Measurements from ENCODE around the gene YPEL2.

YPEL2 gene

DNA sequence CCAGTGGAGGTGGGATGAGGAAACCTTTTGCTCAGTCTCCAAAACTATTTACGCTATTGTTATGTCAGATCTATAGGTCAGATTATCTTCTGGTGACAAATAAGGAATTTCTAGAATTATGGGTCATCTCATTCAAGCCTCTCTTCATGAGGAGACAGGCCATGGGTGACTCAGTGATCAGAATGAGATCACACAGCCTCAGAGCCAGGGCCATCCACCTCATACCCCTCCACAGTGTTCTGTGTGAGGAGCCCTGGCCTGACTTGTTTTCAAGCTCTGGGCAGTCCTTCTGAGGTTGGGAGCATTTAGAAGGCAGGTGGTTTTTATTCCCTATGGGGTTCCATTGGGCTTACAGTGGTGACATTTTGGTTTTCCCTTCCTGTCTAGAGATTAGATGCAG is 26.5 kb downstream of the YPEL2 start:
- no peak overlapping the region for H3K4me3 ChIP-seq (ENCODE audit: low read length)
- TF ChIP-seq, protein P1, sequence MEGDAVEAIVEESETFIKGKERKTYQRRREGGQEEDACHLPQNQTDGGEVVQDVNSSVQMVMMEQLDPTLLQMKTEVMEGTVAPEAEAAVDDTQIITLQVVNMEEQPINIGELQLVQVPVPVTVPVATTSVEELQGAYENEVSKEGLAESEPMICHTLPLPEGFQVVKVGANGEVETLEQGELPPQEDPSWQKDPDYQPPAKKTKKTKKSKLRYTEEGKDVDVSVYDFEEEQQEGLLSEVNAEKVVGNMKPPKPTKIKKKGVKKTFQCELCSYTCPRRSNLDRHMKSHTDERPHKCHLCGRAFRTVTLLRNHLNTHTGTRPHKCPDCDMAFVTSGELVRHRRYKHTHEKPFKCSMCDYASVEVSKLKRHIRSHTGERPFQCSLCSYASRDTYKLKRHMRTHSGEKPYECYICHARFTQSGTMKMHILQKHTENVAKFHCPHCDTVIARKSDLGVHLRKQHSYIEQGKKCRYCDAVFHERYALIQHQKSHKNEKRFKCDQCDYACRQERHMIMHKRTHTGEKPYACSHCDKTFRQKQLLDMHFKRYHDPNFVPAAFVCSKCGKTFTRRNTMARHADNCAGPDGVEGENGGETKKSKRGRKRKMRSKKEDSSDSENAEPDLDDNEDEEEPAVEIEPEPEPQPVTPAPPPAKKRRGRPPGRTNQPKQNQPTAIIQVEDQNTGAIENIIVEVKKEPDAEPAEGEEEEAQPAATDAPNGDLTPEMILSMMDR (conservative IDR thresholded peaks at IDR 0.05; ENCODE audit: low read length), result no peak
- DNase-seq (ENCODE audit: low read depth), result peak; percentile 64

DNA sequence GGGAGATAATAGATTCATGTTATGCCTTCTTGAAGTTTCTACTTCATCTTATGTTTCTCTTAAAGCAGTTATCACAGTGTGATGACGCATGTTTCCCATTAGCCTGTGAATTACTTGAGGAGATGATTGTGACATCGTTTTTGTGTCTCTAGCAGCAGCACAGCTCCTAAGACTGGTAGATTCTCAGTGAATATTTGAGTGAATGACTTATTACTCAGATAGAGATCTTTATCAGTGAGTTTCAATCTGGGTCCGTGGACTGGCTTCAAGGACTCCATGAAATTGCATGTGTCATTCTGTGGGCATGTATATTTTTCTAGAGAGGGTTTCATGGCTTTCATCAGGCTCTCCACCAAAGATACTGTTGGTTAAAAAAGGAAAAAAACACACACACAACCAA is 29.9 kb downstream of the YPEL2 start:
- peak; percentile 93 for DNase-seq (ENCODE audit: low read depth)
- no peak overlapping the region for H3K4me3 ChIP-seq (ENCODE audit: low read length)
- TF ChIP-seq, protein P1 (conservative IDR thresholded peaks at IDR 0.05; ENCODE audit: low read length), result no peak

DNA sequence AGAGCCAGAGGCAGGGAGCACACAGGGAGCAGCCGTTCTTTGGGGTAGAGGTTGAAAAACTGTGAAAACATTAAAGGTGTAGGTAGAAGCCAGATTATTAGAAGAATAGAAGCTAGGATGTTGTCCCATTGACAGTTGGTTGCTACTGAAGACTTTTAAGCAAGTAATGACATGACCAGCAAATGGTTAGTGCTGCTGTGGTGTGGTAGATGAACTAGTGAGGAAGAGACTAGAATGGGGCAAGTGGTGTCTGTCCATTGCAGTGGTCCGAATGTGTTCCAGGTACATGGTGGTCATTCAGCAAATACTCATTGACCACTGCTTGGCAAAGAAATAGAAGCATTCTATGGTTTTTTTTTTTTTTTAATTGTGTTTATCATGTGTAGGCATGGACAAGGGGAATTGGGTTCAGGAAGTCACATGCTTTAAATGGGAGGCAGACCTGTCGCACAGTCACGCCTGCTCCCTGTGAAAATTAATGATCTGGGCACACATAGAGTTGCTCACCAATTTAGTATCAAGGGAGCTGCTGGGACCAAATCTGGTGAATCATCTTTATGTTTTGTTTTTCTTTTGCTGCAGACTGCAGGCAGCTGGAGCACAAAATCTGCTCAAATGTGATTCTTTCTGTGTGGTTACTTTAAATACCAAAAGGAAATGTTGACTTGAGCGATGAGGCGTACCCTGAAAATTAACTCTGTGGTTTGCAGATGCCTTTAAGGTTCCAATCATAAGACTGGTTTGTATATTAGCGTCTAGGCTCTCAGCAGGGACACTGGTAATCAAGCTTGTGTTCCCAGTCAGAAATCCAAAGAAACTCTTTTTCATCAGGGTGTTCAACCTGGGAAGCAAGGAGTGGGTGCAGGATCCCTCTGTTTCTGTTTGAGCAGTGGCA is 30.7 kb downstream of the YPEL2 start:
- peak overlapping the region; percentile 34 for H3K4me3 ChIP-seq (ENCODE audit: low read length)
- DNase-seq (ENCODE audit: low read depth), result peak; percentile 94
- TF ChIP-seq, protein P1 (conservative IDR thresholded peaks at IDR 0.05; ENCODE audit: low read length), result no peak

DNA sequence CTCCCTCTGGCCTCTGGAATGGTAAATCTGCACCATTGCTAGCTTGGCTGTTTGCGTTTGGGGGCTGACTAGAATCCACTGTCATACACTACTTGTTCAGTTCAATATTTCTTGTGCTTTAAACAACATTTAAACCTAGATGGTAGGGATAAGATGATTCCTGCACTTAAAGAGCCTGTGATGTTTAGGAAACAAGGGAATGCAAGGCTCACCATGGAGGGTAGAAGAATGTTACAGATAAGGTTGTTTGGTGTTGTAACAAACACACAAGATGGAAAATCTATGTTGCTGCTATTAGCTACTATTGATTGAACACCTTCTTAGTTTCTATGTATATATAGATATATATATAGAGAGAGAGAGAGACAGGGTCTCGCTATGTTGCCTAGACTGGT is 31.4 kb downstream of the YPEL2 start:
- peak overlapping the region; percentile 34 for H3K4me3 ChIP-seq (ENCODE audit: low read length)
- DNase-seq (ENCODE audit: low read depth), result no peak
- TF ChIP-seq, protein P1 (conservative IDR thresholded peaks at IDR 0.05; ENCODE audit: low read length), result peak; percentile 21; the same call in 1 of the 2 replicates

DNA sequence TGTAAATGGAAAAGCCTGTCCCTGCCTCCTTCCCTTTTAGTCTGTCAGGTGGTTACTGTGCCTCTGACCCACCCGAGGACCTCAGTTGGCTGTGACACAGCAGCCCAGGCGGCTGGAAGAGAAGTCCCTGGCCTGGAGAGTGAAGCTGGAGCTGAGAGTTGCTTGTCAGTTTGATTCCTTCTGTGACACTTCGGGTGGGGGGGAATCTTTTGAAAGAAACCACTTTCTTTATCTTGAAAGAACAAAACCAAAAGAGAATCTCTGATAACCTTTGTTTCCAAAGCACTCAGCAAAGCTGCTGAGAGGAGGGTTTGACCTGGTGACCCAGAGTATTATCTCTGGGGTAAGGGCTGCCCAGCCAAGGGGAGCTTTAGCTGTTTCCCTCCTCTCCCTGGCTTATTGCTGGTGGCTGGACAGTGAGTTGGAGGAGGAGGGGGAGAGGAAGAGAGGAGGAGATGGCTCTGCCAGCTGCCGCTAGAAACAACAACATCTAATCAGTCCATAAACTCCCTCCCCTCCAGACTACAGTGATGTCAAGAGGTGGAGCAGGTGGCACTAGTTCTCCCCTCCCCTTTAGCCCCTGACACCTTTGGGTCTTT is 34.0 kb downstream of the YPEL2 start:
- no peak for DNase-seq (ENCODE audit: low read depth)
- H3K4me3 ChIP-seq (ENCODE audit: low read length), result no peak overlapping the region
- TF ChIP-seq, protein P1 (conservative IDR thresholded peaks at IDR 0.05; ENCODE audit: low read length), result no peak

DNA sequence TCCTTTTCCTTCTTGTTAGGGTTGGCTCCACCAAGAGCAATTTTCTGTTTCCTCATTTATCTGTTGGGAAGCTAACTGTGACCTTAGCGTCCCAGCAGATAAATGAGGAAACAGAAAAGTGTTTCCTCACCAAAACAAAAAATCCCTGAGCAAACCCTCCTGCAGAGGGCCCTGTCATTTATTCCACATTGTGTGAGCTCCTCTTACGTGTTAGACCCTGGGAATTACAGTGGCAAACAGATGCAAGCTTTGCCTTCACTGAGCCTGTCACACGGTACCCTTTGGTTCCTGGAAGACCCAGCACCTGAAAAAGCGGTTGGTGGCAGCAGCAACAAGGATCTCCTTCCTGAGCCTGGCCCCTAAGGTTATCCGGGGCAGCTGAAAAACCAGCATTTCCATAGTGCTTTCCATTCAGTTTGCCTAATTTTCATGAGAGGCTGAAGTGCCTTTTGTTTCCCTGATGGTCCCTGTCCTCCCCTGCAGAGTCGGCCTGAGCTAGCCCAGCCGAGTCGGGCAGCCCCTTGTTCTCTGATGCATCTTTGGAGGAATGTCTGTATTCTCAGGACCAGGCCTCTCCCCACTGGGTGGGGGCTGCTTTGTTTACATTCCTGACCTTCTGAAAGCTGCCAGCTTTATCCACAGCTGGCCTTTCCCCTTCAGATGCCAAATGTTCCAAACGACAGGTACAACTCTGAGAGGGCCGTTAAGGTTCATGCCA is 34.7 kb downstream of the YPEL2 start:
- no peak for DNase-seq (ENCODE audit: low read depth)
- TF ChIP-seq, protein P1 (conservative IDR thresholded peaks at IDR 0.05; ENCODE audit: low read length), result no peak
- H3K4me3 ChIP-seq (ENCODE audit: low read length), result no peak overlapping the region

Measured in AG10803 (cell line).